ENCODE data around the gene SLC11A1.

Gene SLC11A1, protein sequence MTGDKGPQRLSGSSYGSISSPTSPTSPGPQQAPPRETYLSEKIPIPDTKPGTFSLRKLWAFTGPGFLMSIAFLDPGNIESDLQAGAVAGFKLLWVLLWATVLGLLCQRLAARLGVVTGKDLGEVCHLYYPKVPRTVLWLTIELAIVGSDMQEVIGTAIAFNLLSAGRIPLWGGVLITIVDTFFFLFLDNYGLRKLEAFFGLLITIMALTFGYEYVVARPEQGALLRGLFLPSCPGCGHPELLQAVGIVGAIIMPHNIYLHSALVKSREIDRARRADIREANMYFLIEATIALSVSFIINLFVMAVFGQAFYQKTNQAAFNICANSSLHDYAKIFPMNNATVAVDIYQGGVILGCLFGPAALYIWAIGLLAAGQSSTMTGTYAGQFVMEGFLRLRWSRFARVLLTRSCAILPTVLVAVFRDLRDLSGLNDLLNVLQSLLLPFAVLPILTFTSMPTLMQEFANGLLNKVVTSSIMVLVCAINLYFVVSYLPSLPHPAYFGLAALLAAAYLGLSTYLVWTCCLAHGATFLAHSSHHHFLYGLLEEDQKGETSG

DNA sequence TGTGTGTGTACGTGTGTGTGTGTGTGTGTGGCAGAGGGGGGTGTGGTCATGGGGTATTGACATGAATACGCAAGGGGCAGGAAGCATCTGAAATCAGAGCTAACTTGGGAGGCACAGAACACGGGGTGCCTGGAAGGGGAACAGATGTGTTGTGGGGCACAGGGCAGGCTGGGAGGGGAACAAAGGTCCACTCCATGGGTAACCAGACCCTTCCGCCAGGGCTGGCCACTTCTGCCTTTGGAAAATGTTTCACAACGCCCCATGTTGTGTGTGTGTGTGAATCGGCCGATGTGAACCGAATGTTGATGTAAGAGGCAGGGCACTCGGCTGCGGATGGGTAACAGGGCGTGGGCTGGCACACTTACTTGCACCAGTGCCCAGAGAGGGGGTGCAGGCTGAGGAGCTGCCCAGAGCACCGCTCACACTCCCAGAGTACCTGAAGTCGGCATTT, at the start of gene SLC11A1:
Gene SLC11A1, plus strand, starts transcription at position 358 of the 451 bp plus-strand sequence. CDS start 96 bp downstream, outside the sequence.
- no peak for DNase-seq (ENCODE audit: low read depth in 3 of 3, low spot score in 1 of 3)

DNA sequence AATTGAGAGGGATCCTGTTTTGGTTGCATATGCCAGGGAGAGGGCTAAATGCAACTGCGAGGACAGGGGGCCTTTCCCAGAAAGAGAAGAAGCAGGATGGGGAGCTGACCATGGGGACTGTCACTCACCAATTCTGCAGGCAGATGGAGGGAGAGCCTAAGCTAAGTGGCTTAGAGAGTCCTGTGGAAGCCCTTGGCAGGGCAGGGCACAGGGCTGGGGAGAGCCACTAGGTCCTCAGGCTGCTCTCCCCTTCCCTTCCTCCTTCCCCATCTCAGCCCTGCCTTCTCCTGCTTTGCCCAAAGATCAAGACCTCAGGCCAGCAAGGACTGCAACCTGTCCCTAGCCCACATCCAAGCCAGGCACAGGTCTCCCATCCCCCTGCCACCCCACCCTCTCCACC, 49.8 kb upstream of the SLC11A1 start:
- DNase-seq (ENCODE audit: low read depth in 3 of 3, low spot score in 1 of 3), result no peak

DNA sequence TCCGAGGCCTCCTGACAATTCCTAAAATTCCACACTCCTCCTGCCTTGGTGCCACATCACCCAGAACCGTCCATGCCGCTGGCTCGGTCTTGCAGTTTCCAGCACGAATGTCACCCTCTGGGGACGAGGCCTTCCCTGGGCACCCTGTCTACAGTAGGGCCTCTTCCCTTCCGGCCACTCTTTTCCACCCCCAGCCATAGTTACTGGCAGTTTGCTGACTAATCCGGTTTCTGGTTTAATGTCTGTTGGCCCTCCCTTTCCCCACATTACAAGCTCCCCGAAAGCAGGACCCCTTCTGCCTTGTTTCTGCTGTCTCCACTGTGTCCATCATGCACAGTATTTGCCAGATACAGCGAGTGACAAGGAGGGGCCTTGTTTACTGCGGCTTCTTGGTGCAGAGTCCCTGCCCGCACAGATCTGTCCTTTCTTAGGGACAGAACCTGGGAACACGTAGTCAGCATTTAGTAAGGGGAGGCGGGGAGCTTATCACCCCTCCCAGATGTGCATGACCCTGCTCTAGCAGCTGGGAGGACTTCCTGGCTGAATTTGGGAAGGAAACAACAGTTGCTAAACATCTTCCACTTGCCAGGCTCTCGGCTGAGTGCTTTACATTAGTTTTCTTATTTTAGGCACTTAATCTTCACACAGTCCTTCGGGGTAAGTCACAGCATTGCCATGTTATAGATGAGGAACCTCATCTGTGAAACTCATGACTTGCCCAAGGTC, 49.0 kb upstream of the SLC11A1 start:
- no peak for DNase-seq (ENCODE audit: low read depth in 3 of 3, low spot score in 1 of 3)

DNA sequence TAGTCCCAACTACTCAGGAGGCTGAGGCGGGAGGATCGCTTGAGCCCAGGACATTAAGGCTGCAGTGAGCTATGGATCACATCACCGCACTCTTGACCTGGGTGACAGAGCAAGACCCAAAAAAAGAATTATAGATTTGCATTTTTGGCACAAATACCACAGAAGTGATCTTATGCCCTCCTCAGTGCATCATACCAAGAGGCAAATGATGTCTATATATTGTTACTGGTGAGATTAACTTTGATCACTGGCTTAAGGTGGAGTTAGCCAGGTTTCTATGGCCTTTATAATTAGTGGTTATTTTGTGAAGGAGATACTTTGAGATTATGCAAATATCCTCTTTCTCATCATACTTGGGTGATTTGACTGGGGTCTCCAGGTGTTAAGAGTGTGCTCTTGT, 47.5 kb upstream of the SLC11A1 start:
- no peak for DNase-seq (ENCODE audit: low read depth in 3 of 3, low spot score in 1 of 3)

DNA sequence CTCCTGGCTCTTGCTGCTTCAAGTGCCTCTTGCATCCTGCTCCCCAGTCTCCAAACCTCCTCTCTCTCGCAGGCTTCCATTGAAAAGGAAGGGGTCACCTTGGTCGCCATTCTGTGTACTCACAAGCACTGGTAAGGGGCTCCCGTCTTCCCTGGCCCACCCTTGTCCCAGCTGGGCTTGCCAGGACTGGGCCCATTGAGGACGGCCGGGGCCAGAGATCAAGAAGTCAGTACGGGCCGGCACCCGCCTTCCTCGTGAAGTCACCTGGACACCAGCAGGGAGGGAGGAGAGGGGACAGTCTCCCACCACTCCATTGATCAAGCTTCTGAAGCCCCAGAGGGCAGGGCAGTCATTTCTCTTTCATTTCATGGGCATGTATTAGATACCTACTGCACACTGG, 41.4 kb upstream of the SLC11A1 start:
- DNase-seq (ENCODE audit: low read depth in 3 of 3, low spot score in 1 of 3), result no peak

DNA sequence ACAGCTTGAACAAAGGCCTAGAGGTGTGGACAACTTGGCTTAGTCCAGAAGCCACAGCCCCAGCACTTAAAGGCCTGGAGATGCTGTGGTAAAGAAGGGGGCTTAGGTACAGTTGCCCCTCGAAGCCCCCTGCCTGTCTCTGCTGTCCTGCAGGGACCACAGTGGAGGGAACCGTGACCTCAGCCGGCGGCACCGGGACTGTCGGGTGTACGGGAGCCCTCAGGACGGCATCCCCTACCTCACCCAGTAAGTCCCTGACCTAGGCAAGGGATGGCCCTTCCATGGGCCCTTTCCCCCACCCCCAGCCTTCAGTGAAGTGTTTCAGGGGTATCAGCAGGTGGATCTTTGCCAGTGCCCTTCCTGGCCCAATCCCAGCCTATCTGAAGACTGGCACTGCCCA, 40.7 kb upstream of the SLC11A1 start:
- DNase-seq (ENCODE audit: low read depth in 3 of 3, low spot score in 1 of 3), result no peak

DNA sequence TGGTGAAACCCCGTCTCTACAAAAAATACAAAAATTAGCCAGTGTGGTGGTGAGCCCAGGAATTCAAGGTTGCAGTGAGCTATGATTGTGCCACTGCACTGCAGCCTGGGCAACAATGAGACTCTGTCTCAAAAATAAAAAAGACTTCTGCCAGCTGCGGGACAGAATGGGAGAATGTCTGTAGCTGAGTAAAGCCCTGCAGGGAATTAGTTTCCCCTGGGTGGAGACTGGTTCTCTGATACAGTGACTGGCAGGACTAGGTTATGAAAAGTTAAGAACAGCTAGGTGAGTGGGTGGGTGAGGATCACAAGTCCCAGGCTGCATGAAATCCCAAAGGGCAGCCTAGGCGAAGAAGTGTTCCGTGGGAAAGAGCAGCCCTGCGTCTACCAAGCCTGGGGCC, 39.2 kb upstream of the SLC11A1 start:
- no peak for DNase-seq (ENCODE audit: low read depth in 3 of 3, low spot score in 1 of 3)

DNA sequence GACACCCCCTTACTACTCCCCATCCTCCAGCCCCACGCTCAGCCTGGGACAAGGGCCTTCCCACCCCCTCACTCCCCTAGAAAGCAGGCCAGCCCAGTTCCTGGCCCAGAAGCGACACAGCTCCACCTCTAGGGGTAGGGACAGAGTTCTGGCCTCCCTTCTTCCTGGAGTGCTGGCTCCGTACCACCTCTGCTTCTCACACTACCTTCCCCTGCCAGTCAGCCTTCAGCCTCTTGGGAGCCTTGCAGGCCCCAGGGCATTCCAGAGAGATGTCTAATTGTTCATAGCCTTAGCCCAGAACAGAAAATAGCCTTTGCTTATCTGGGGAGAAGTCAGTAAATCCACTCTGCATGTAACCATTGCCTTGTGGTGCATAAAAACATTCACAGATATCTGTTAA, 38.5 kb upstream of the SLC11A1 start:
- DNase-seq (ENCODE audit: low read depth in 3 of 3, low spot score in 1 of 3), result no peak

DNA sequence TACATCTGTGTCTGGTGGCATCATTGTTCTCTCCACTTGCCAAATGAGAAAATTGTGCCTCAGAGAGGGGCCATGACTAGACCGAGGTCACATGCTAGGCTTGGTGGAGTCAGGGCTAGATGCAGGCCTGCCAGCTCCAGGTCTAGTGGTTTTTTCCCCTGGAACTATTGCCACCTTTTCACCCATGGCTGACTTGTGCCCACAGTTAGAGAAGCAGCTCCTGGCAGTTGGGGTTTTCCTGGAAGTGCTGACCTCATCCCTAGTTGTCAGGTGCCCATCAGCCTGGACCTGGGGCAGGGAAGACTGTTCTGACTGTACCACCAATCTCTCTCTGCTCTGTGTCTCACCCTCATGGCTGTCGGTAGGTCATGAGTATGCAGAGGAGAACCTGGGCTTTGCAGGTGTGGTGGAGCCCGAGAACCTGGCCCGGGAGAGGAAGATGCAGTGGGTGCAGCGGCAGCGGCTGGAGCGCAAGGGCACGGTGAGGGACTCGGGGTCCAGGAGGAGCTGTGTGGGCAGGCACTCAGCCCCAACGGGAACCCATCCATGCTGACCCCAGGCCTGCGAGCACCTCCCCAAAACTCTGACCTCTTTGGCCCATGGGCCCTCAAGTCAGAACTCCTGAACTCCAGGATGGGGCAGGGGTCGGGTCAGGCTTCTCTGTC, 37.9 kb upstream of the SLC11A1 start:
- DNase-seq (ENCODE audit: low read depth in 3 of 3, low spot score in 1 of 3), result no peak

DNA sequence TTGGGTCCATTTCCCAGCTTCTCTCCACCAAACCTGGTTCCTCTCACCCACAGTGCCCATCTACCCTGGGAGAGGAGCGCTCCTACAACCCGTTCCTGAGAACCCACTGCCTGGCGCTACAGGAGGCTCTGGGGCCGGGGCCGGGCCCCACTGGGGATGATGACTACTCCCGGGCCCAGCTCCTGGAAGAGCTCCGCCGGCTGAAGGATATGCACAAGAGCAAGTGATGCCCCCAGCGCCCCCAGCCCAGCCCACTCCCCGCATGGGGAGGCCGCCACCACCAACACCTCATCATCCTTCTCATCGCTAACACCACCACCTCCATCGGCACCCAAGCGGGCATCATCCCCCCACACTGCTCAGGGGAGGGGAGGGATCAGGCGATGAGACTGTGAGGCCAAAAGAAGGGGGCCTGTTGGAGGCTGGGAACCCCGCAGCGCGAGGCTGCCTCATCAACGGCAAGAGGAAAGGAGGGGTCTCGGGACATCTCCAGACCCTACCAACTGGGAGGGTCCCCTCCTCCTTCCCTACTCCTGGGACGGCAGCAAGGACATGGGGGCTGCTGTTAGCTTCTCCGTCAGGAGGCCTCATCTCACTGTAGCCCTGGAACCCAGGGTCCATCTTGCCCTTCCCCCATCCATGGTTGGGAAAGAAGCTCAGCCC, 37.2 kb upstream of the SLC11A1 start:
- no peak for DNase-seq (ENCODE audit: low read depth in 3 of 3, low spot score in 1 of 3)

DNA sequence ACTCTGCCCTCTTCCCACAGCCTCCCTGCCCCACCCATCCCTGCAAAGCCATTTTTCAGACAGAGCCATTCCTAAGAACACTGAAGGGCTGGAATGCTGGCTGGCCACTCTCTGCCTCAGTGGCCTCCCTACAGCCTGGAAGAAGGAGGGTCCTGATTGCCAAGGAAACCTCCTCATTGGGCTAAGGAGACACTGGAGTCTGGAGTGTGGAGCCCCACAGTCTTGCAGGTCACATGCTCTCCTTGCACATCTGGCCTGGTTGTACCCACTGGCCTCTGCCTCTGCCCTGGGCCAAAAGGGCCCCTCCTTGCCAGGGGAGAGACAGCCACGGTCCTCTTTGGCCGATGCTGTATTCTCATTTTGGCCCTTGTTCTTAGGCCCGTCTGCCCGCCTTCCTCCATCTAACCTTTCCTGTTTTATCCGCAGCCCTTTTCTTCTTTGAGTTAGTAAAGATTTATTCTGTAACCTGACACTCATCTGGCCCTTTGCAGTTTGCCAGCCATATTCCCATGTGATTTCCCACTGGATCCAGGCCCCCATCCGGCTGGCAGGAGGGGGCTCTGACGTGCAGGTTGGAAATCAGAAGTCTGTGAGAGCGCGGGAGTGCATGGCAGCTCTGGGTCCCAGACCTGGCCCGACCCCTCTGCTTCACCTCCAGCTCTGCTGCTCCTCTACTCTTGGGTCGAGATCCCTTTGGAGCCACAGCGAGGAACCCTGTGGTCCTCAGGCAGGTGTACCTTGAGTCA, 36.4 kb upstream of the SLC11A1 start:
- DNase-seq (ENCODE audit: low read depth in 3 of 3, low spot score in 1 of 3), result no peak

DNA sequence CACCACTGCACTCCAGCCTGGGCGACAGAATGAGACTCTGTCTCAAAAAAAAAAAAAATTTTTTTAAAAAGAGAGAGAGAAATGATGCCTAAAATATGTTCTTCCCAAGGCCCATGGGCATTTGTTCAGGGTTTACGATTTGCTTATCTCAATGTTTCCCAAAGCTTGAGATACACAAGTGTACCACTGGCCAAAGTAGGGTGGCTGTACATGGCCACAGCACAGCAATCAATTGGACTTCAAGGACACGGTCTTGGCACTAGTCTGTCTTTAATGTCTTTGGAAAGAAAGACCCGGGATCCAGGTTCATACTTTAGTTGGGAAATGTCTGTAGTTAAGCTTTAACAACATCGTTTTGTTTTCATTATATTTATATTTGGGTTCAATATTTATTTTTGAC, 34.9 kb upstream of the SLC11A1 start:
- DNase-seq (ENCODE audit: low read depth in 3 of 3, low spot score in 1 of 3), result no peak

DNA sequence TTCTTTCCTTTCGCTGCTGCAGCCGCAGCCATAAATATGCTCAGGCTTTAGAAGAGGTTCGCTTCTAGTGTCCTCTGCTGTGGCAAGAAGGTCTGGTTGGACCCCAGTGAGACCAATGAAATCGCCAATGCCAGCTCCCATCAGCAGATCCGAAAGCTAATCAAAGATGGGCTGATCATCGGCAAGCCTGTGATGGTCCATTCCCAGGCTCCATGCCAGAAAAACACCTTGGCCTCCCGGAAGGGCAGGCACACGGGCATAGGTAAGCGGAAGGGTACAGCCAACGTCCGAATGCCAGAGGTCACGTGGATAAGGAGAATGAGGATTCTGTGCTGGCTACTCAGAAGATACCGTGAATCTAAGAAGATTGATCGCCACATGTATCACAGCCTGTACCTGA, 28.0 kb upstream of the SLC11A1 start:
- DNase-seq (ENCODE audit: low read depth in 3 of 3, low spot score in 1 of 3), result no peak

DNA sequence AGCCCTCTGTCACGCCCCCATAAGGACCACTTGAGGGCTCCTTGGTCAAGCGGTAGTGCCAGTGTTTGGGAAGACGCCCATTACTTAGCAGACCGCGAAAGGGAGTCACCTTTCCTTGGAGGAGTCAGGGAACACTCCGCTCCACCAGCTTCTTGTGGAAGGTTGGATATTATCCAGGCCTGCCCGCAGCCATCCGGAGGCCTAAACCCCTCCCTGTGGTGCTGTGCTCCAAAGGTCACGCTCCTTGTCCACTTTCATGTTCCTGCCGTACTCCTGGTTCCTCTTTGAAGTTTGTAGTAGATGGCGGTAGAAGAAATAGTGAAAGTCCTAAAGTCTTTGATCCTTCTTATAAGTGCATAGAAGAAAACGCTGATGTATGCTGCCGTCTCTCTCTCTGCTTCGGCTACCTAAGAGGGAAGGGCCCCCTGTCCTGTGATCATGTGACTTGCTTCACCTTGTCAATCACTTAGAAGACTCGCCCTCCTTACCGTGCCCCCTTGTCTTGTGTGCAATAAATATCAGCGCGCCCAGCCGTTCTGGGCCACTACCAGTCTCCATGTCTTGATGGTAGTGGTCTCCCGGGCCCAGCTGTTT, 27.1 kb upstream of the SLC11A1 start:
- no peak for DNase-seq (ENCODE audit: low read depth in 3 of 3, low spot score in 1 of 3)

DNA sequence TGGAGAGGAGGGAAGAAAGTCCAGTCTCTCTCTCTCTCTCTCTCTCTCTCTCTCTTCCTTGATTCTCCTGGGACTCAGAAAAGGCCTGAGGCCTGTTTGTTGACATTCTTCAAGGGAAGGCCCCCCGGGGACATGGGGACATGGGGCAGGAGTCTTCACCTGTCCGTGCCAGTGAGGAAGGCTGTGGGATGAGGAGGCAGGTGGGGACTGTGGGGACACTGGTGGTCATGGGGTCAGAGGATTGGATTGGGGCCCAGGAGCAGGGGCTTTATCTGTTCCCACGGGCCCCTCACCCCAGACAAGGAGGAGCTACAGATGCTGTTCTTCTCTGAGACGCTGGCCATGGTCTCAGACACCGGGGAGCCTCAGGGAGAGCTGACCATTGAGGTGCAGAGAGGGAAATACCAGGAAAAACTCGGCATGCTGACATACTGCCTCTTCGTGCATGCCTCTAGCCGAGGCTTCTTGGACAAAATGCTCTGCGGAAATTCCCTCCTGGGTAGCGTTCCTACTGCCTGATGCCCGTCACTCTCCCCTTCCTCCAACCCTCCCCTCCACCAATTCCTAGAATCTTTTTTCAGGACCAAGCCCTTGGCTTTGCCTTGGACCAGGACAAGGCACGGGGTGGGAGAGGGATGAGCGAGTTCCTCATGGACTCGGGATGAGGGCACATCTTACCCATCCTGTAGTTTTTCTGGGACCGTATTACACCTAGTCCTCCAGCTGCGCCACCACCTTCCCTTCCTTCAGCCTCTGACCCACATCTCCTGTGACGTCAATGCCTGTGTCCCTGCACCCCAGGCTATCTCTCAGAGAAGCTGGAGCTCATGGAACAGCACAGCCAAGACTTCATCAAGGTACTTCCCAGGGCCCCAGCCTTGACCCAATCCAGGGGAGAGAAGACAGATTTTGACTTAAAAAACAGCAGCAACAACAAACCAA, 24.6 kb upstream of the SLC11A1 start:
- DNase-seq (ENCODE audit: low read depth in 3 of 3, low spot score in 1 of 3), result no peak

DNA sequence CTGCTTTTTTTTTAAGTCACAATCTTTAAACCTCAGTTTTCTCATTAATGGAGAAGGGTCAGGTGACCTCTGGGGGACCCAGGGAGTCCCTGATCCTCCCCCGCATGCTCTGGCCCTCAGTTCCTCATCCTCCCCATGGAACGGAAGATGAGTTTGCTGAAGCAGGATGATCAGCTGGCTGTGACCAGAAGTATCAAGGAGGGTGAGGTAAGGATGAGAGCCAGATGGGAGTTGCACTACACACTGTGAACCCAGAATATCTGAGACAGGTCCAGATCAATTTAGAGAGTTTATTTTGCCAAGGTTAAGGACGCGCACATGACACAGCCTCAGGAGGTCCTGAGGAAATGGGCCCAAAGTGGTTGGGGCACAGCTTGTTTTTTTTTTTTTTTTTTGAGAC, 21.6 kb upstream of the SLC11A1 start:
- DNase-seq (ENCODE audit: low read depth in 3 of 3, low spot score in 1 of 3), result no peak

DNA sequence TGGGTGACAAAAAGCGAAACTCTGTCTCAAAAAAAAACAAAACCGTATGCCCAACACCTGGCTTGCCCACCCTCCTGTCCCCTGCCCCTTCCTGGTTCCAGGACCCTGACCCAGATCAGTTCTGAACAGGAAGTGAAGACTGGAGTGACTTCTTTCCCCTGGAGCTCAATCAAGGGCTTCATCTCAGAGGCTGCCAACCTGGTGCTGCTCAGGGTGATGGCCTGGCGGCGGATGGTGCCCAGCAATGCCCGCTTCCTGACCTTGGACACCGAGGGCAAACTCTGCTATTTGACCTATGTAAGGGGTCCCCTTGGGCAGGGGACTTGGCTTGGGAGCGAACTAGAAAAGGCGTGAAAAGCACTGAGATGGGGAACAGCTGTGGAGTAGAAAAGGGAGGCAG, 19.5 kb upstream of the SLC11A1 start:
- no peak for DNase-seq (ENCODE audit: low read depth in 3 of 3, low spot score in 1 of 3)

DNA sequence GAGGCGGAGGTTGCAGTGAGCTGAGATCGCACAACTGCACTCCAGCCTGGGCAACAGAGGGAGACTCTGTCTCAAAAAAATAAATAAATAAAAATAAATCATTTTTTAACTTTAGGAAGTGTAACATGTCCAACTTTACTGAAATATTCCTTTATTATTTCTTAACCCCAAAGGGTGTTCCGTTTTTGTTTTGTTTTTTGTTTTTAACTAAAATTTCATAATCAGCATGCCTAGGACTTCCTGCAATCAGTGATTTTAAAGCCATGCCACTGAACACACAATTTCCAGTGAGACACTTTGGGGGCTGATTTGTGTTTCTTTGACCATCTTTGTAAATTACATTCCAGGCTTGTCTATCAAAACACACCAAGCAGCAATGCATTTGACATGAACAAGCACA, 18.3 kb upstream of the SLC11A1 start:
- no peak for DNase-seq (ENCODE audit: low read depth in 3 of 3, low spot score in 1 of 3)

DNA sequence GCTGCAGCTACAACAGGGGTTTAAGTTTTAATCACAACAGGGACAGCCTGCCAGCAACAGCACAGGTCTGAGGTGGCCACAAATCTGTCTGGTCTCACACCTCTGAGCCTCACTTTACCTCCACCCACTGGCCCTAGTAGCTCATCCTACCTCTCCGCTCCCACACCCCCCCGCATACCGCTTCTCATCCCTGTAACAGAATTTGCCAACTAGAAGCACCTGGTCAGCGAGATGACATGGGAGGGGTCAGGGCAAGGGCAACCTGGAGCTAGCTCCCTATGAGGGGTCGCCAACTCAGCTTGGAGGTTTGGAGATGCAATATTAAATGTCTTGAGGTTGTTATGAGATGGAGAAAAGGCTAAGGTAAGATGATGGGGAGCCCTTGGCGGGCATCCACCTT, 17.9 kb upstream of the SLC11A1 start:
- DNase-seq (ENCODE audit: low read depth in 3 of 3, low spot score in 1 of 3), result no peak
